NCI-H524 treated with DMSO at 0.1 percent for 48 hours (cell line): ENCODE data around the gene CRTAP.
"Not testable (repeated sequence)": the region's sequence is repeated elsewhere in the genome, so short reads cannot be mapped to it uniquely, and the experiment has no call there.

Experiments
- DNase-seq: peaks from one replicate; lab custom pipeline; 2025; lab: John Stamatoyannopoulos, UW

CRTAP gene

GRCh38 chr3:33100229-33100628 lies 13.6 kb upstream of the CRTAP start:
- DNase-seq: no peak

GRCh38 chr3:33103034-33103433 lies 10.8 kb upstream of the CRTAP start:
- no peak for DNase-seq

GRCh38 chr3:33103480-33103879 lies 10.3 kb upstream of the CRTAP start:
- no peak for DNase-seq

- DNase-seq: no peak
These were observed 9.0 kb upstream of the CRTAP start for GRCh38 chr3:33104803-33105202.

- DNase-seq: no peak
These were observed 8.4 kb upstream of the CRTAP start for GRCh38 chr3:33105341-33105948.

- DNase-seq: not testable (repeated sequence)
These were observed 7.0 kb upstream of the CRTAP start for GRCh38 chr3:33106854-33107253.

GRCh38 chr3:33111581-33111980 lies 2.2 kb upstream of the CRTAP start:
- no peak for DNase-seq

- DNase-seq: no peak
These were observed 809 bp downstream of the CRTAP start for GRCh38 chr3:33114622-33115023.

GRCh38 chr3:33115024-33115768 lies 1.4 kb downstream of the CRTAP start:
- no peak for DNase-seq

- no peak for DNase-seq
These were observed 3.6 kb downstream of the CRTAP start for GRCh38 chr3:33117461-33117860.

- DNase-seq: no peak
These were observed 6.1 kb downstream of the CRTAP start for GRCh38 chr3:33119891-33120290.

- DNase-seq: no peak
These were observed 9.2 kb downstream of the CRTAP start for GRCh38 chr3:33122991-33123390.

- no peak for DNase-seq
These were observed 10.8 kb downstream of the CRTAP start for GRCh38 chr3:33124638-33125037.

- DNase-seq: no peak
These were observed 12.0 kb downstream of the CRTAP start for GRCh38 chr3:33125840-33126239.

- DNase-seq: no peak
These were observed 14.9 kb downstream of the CRTAP start for GRCh38 chr3:33128706-33129105.

GRCh38 chr3:33130144-33130543 lies 16.3 kb downstream of the CRTAP start:
- no peak for DNase-seq

- no peak for DNase-seq
These were observed 17.7 kb downstream of the CRTAP start for GRCh38 chr3:33131331-33132018.

GRCh38 chr3:33132019-33132360 lies 18.2 kb downstream of the CRTAP start:
- DNase-seq: no peak

- DNase-seq: no peak
These were observed 20.3 kb downstream of the CRTAP start for GRCh38 chr3:33134026-33134625.

GRCh38 chr3:33137691-33138090 lies 23.9 kb downstream of the CRTAP start:
- DNase-seq: no peak

- DNase-seq: not testable (repeated sequence)
These were observed 25.3 kb downstream of the CRTAP start for GRCh38 chr3:33139006-33139623.

GRCh38 chr3:33139996-33140395 lies 26.2 kb downstream of the CRTAP start:
- no peak for DNase-seq
